ENCODE data around the gene PRKN.

PRKN gene

DNA sequence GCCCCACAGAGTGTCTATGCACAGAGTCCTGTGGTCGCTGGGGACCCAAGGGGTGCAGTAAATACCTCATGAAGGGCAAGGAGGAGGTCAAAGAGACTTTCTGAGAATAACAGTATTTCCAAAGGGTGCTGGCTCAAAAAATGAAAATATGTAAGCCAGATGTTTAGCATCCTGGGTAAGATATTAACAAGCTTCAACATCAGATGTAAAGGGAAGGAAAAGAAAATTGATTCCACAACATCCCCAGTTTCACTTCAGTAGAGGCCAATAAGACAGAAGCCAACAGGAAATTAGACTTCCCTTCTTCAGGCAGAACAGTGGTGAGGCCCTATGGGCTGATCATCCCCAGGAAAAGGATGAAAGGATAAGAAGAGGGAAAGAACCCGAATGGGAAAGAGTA lies 434.7 kb downstream of the PRKN start:
- TF ChIP-seq GATA1 (IDR thresholded peaks at IDR 0.05; ENCODE audit: low read depth, low read length) (no peak), POLR2A (IDR thresholded peaks at IDR 0.05; ENCODE audit: low read length) (no peak)
- DNase-seq = no peak

DNA sequence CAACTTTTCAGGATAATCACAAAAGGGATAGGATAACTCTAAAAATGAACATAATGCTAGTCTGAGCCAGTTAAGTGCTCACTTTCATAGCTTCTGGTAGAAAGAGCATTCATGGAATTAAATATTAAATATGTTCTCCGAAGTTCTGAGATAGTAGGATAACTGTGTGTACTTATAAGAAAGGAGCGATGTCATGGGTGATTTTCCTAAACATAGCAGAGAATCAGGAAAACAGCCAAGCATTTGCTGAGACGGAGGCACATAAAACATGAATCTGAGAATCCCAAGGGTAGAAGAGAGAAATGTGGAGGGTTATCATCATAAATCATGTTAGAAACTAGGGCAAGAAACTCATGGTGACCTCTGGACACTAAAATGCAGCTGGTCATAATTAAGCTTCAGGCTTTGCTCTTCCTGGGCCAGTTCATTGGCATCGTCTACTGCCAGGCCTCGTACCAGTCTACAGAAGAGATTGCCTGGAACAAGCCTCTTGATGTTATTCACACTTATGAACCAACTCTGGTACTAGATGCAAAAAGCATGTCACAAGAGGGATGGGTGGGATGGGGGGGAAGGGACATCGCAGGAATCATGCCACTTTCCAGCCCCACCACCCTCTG lies 436.6 kb downstream of the PRKN start:
- DNase-seq = no peak

DNA sequence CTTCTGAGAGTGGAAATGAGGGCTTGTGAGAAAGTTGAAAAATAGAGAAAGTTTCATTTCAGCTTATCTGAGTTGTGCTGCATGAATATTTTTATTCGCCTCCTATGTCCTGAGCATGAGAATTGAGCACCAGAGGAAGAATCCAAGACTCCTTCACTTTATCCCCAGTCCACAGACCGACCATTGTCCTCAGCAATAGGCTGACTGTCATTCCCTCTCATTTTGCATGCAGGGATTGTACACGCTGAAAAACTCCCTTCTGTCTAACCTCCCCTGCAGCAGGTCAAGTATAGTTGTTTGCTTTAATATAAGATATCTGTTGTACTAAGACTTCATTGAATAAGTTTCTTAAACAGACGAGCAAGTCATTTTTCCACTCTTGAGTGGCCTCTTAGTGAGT lies 437.6 kb downstream of the PRKN start:
- no peak for DNase-seq
- TF ChIP-seq GATA1 (IDR thresholded peaks at IDR 0.05; ENCODE audit: low read depth, low read length) (no peak), POLR2A (IDR thresholded peaks at IDR 0.05; ENCODE audit: low read length) (no peak)

More for the DNA sequence above, 436.6 kb downstream of the PRKN start:
- TF ChIP-seq GATA1 (IDR thresholded peaks at IDR 0.05; ENCODE audit: low read depth, low read length) = no peak
- no peak for TF ChIP-seq POLR2A (IDR thresholded peaks at IDR 0.05; ENCODE audit: low read length)

DNA sequence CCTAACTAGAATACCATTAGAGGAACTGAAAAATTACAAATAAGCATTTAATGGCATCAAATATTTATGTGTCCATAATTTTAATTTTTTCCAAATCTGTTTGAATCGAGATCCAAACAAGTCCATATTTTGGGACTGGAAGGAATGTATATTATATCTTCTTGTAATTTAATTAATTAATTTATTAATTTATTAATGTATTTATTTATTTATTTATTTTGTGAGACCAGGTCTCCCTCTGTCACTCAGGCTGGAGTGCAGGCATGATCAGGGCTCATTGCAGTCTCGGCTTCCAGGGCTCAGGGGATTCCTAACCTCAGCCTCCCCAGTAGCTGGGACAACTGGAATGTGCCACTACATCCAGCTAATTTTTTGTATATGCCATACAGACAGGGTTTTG lies 453.6 kb downstream of the PRKN start:
- TF ChIP-seq GATA1 (IDR thresholded peaks at IDR 0.05; ENCODE audit: low read depth, low read length) = no peak
- TF ChIP-seq POLR2A (IDR thresholded peaks at IDR 0.05; ENCODE audit: low read length) = no peak
- no peak for DNase-seq

DNA sequence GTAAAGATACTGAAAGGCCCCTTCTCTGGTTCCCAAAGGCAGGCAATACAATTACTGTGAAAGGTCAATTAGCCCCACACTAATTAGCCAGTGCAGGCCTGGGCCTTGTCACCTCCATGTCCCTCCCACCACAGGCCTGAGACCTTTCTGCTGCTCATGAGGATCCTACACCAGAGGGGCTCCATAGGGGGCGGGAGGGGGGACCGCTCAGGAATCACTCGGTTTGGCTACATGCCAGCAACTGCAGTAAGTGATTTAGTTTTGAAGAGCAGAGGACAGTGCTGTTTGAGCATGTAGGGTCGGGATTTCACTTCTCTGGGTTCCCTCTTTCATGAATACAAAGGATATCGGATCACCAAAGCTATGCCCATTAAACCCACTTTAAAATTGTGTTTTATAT lies 455.6 kb downstream of the PRKN start:
- DNase-seq = no peak
- TF ChIP-seq POLR2A (IDR thresholded peaks at IDR 0.05; ENCODE audit: low read length) = no peak

DNA sequence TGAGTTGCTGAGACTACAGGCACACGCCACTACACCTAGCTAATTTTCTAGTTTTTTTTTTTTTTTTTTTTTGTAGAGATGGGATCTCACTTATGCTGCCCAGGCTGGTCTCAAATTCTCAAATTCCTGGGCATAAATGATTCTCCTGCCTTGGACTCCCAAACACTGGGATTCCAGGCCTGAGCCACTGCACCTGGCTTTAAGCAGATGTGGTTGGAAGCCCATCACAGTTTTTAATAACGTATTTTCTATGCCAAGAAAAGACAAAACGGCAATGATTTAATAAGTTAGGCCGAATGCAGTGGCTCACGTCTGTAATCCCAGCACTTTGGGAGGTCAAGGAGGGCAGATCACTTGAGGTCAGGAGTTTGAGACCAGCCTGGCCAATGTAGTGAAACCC lies 456.6 kb downstream of the PRKN start:
- DNase-seq = no peak
- TF ChIP-seq GATA1 (IDR thresholded peaks at IDR 0.05; ENCODE audit: low read depth, low read length) = no peak
- no peak for TF ChIP-seq POLR2A (IDR thresholded peaks at IDR 0.05; ENCODE audit: low read length)

DNA sequence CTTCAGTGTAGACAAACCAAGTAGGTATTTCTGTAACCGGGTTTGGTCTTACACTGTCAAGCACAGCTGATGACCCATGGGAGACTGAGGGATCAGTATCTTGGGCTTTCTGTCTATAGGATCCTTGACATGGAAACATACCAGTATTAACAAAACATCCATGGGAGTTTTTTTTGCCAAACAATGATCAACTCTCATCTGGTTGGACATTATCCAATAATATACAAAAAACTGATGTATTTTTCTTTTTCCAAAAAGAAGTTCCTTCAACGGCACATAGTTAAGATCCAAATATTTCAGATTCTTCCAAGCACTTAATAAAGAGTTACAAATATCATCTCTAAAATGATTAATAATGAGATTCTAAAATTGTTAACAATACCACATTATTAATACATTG lies 459.9 kb downstream of the PRKN start:
- no peak for DNase-seq
- TF ChIP-seq GATA1 (IDR thresholded peaks at IDR 0.05; ENCODE audit: low read depth, low read length) (no peak), POLR2A (IDR thresholded peaks at IDR 0.05; ENCODE audit: low read length) (no peak)

DNA sequence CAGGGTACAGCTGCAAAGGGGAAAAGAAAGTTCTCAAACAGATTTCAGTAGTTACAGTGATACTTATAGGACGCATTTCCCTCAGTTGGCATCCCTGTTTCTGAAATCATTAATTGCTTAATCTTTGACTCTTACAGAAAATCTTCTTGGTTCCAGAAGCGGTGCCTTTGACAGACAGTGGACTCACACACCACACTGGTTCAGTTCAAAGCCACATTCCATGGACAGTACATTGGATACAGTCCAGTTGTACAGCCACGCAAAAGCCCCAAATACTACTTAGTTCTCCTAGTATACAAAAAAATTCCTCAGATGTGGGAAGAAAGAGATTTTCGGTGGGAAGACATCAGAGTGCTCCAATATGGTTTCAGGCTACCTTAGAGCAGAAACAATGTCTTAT lies 460.4 kb downstream of the PRKN start:
- no peak for DNase-seq
- TF ChIP-seq GATA1 (IDR thresholded peaks at IDR 0.05; ENCODE audit: low read depth, low read length) (no peak), POLR2A (IDR thresholded peaks at IDR 0.05; ENCODE audit: low read length) (no peak)

DNA sequence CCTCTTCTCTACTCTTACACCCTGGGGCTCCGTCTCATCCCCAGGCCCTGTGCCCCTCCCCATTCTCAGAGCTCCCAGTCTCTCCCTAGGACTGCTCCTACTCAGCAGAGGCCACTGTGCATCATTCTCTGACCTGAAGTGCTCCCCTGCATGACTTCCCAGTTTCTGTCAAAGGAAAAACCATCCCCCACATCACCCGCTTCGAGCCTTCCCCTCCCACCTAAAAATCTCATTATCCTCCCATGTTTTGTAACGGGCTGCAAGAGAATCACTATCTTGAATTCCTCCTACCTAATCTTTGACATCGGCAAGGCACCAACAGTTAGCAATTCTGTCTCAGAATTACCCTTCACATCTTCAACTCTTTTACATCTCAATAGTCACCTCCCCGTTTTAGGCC lies 463.0 kb downstream of the PRKN start:
- TF ChIP-seq POLR2A (IDR thresholded peaks at IDR 0.05; ENCODE audit: low read length) (no peak), GATA1 (IDR thresholded peaks at IDR 0.05; ENCODE audit: low read depth, low read length) (no peak)
- no peak for DNase-seq

DNA sequence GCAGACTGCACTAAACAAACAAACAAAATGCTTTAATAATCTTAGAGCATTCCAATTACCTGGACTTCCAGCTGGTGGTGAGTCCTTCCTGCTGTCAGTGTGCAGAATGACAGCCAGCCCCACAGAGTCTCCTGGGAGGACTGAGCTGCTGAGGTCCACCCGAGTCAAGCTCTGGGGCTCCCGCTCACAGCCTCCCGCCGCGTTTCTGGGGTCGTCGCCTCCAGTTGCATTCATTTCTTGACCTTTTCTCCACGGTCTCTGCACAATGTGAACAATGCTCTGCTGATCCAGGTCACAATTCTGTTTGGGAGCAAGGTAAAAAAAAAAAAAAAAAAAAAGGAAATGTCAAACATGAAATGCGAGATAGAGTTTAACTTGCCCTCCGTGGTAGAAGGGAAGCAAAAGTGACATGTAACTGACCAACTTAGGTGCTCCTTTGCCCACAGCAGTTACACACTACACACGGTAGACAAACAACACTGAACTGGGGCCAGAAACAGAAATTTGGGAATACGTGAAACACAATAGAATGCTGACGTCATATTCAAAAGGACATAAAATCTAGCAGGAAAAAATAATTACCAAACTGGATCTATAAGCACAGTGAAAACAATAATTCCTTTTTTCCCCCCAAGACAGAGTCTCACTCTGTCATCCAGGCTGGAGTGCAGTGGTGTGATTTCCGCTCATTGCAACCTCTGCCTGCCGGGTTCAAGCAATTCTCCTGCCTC lies 464.9 kb downstream of the PRKN start:
- TF ChIP-seq POLR2A (IDR thresholded peaks at IDR 0.05; ENCODE audit: low read length) (no peak), GATA1 (IDR thresholded peaks at IDR 0.05; ENCODE audit: low read depth, low read length) (no peak)
- no peak for DNase-seq

DNA sequence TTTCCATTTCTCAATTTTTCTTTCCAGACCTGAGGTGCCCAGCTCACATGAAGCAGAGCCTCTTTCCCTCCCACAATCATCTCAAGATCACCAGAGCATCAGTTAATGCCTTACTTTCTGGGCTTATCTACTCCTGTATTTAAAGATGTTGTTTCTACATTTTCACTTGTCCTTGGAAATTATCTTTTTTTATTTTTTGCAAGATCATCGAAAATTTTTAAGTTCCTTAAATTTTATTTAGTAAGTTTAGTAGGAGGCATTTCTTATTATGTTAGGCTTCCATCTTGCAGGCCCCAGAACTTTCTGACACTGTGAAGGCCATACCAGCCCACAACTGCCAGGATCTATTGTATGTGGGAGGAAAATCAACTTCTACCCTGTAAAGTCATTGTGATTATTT lies 466.0 kb downstream of the PRKN start:
- no peak for DNase-seq
- TF ChIP-seq GATA1 (IDR thresholded peaks at IDR 0.05; ENCODE audit: low read depth, low read length) (no peak), POLR2A (IDR thresholded peaks at IDR 0.05; ENCODE audit: low read length) (no peak)

DNA sequence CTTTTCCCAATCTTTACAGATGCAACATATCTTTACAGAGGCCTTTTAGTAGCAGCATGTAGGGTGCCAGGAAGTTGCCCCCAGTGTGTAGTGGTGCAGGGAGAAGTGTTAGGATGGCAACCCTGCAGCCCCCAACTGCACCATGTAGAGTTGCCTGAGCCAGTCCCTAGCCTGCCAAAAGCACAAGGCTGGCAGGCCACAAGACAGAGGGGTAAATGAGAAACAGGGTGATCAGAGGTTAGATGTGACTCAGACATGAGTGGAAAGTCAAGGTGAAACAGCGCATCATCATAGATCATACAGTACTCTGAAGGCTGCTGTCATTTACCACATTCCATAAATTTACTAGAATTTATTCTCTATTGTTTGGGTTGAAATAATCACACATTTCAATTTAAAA lies 467.5 kb downstream of the PRKN start:
- TF ChIP-seq GATA1 (IDR thresholded peaks at IDR 0.05; ENCODE audit: low read depth, low read length) = no peak
- no peak for TF ChIP-seq POLR2A (IDR thresholded peaks at IDR 0.05; ENCODE audit: low read length)
- no peak for DNase-seq

DNA sequence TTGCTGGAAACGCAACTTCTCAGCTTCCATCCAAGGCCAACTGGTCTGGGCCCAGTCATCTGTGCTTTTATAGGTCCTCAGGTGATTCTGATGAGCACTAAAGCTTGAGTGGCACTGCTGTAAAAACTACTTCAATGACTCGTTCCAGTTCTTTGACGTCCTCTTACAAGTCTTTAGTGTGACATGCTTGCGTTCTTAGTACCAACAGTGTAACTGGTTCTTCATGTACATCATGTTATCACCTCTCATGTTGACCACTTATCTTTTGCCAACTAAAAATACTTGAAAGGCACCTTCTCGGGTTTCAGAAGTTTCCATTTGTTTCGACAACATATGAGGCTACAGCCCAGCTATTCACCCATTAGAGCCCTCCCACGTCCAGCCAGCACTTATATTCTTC lies 468.9 kb downstream of the PRKN start:
- TF ChIP-seq POLR2A (IDR thresholded peaks at IDR 0.05; ENCODE audit: low read length) = no peak
- TF ChIP-seq GATA1 (IDR thresholded peaks at IDR 0.05; ENCODE audit: low read depth, low read length) = no peak
- DNase-seq = no peak

DNA sequence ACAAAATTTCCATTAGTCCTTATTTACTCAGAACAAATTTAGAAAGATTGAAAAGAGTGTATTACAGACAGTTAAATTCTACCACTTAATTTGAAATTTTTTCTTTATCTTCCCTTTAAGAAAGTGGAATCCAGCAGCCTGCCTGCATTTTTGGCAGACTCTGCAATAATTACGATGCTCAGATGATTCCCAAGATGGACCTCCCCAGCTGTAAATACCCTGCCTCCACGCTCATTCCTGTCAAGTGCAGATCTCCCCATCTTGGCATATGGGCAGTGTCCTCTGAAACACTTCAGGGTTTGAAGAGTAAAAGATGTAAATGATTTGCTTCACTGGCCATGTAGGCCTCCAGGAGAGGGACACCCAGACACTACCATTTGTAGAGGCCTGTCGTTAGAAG lies 471.2 kb downstream of the PRKN start:
- TF ChIP-seq POLR2A (IDR thresholded peaks at IDR 0.05; ENCODE audit: low read length) (no peak), GATA1 (IDR thresholded peaks at IDR 0.05; ENCODE audit: low read depth, low read length) (no peak)
- DNase-seq = no peak

DNA sequence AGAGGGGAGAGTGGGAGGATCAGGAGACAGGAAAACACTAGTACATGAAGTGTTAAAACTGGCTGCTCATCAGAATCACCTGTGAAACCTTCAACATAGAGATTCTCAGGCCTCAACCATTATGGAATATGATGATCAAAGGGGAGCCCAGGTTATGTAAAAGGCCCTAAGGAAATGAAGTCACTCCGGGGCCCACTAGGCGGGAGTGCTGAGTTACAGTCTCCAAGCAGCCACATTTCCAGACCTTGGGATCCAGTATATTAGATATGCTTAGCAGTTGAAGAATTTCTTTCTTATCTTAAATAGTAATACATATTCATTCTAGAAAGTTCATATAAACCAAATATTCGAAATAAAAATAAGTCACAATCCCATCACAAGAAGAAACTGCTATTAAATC lies 476.3 kb downstream of the PRKN start:
- TF ChIP-seq GATA1 (IDR thresholded peaks at IDR 0.05; ENCODE audit: low read depth, low read length) (no peak), POLR2A (IDR thresholded peaks at IDR 0.05; ENCODE audit: low read length) (no peak)
- DNase-seq = no peak
